AG04450 (cell line): ENCODE measurements around the gene CCDC3. TPM values are rescaled to one million over a fixed set of nuclear protein-coding genes. Genes with fewer than 3 reads are reported as not detected.

Experiments
- CTCF ChIA-PET: fragments of 300-600, 350-600 bp; formaldehyde crosslinking; extraction: SDS; loops from one replicate; lab custom pipeline; 2022; ENCODE audit warnings: antibody characterized with exemption, inconsistent platforms; lab: Charles Lee
- POLR2A ChIA-PET: fragments of 350-600 bp; formaldehyde crosslinking; extraction: SDS; loops from one replicate; lab custom pipeline; 2021; ENCODE audit warnings: antibody characterized with exemption, inconsistent platforms; lab: Yijun Ruan, JAX
- DNase-seq: peaks from one replicate; pipeline ENCODE4 v3.0.0-alpha.2; 2011; ENCODE audit warnings: low read depth, low spot score
- H3K27ac ChIP-seq: one replicate; pipeline ENCODE4 v1.5.1; 2012; ENCODE audit warnings: low read depth, low read length, control low read depth
- H3K27me3 ChIP-seq: one replicate; pipeline ENCODE4 v1.6.0; 2012; ENCODE audit warnings: low read length; ENCODE audit not compliant: control insufficient read depth, insufficient read depth
- H3K4me3 ChIP-seq: 2 replicates; pipeline ENCODE4 v1.5.1; 2011; ENCODE audit warnings: mild to moderate bottlenecking, low read depth, low read length, control low read depth
- H3K9me3 ChIP-seq: 2 replicates; pipeline ENCODE4 v1.5.1; 2012; ENCODE audit warnings: low read length; ENCODE audit not compliant: control insufficient read depth, insufficient read depth
- polyA plus RNA-seq: library from polyadenylated mRNA; depleted of rRNA; stranded (reverse); fragments of >200 nt; gene quantifications from 2 replicates; pipeline ENCODE4 v1.2.3, GENCODE V29; 2011
- TF ChIP-seq, protein P1 (sequence below): IDR thresholded peaks from 2 replicates; pipeline ENCODE4 v1.5.1; 2011; ENCODE audit warnings: low read depth, low read length, control low read depth, inconsistent platforms

The CCDC3 gene
- polyA plus RNA-seq, 1 experiment, result 3.3 TPM

DNA sequence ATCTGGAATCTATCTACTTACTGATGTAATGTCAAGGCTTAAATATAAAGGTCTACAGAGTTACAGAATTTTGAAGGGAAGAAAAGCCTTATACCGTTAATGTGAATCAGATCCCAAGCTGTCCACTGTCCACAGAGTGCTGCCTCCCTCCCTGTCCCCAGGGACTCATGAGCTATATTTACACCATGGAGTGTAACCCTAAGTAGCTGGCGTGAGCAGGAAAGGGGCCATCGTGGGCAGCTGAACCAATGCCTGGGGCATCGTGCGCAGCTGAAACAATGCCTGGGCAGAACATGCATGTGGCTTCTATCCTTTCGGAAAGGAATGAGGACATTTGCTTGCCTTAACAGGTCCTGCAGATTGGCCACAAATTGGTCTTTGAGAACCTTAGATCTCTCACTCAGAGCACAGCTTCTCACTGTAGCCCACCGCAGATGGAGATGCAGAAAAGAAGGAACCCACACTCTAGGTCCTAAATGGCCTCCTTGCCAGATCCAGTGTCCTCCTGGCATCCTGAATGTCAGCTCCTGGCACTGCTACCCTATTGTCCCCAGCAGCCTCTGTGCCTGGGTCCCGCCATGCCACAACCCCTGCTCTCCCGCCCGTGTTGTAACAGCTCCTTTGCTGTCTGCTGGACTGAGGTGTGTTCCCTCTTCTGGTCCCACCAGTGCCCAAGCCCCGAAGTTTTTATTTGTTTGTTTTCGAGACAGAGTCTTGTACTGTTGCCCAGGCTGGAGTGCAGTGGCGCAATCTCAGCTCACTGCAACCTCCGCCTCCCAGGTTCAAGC, 30.3 kb downstream of the CCDC3 start:
- POLR2A ChIA-PET, result no interaction called here
- H3K4me3 ChIP-seq, result no peak overlapping the region
- TF ChIP-seq, protein P1, sequence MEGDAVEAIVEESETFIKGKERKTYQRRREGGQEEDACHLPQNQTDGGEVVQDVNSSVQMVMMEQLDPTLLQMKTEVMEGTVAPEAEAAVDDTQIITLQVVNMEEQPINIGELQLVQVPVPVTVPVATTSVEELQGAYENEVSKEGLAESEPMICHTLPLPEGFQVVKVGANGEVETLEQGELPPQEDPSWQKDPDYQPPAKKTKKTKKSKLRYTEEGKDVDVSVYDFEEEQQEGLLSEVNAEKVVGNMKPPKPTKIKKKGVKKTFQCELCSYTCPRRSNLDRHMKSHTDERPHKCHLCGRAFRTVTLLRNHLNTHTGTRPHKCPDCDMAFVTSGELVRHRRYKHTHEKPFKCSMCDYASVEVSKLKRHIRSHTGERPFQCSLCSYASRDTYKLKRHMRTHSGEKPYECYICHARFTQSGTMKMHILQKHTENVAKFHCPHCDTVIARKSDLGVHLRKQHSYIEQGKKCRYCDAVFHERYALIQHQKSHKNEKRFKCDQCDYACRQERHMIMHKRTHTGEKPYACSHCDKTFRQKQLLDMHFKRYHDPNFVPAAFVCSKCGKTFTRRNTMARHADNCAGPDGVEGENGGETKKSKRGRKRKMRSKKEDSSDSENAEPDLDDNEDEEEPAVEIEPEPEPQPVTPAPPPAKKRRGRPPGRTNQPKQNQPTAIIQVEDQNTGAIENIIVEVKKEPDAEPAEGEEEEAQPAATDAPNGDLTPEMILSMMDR, result no peak
- H3K27ac ChIP-seq, result no peak overlapping the region
- CTCF ChIA-PET, result no interaction called here
- no peak for DNase-seq
- no peaks in the 10 kb centered on the region for H3K27me3 ChIP-seq
- H3K9me3 ChIP-seq, result peaks cover 9% of the 10 kb centered on the region

DNA sequence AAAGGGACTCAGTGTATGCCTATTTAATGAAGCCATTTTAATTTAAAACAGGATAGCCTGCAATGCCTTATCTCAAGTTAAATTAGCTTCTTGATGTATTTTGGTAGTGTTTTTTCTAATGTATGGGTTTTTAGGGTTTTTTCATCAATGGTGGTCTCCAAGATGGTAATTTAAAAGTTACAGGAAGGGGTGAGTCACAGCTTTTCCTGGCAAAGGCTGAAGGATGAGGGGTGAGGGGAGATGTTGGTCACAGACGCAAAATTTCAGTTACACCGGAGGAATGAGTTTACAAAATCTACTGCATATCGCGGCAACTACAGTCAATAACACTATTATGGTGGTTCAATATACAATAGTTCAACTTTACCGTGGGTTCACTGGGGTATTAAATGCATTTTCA, 31.6 kb downstream of the CCDC3 start:
- no peaks in the 10 kb centered on the region for H3K27me3 ChIP-seq
- POLR2A ChIA-PET, result no interaction called here
- no peak for DNase-seq
- no peak overlapping the region for H3K4me3 ChIP-seq
- H3K9me3 ChIP-seq, result peaks cover 9% of the 10 kb centered on the region
- CTCF ChIA-PET, result no interaction called here
- no peak overlapping the region for H3K27ac ChIP-seq
- TF ChIP-seq, protein P1, result no peak

DNA sequence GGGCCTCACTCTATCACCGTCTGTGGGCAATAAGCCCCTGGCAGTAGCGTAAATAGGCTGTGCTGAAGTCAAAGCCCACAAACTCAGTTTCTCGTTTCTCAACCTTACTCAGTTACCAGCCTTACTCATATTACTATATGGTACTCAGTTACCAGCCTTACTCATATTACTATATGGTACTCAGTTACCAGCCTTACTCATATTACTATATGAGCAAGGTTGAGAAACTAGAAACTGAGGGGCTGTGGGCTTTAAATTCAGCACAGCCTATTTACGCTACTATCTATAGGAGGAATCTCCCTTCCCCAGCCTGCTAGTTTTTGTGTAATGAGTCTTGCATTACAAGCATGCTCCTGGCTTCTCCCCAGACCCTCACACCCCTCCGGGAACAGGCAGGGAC, 35.4 kb downstream of the CCDC3 start:
- DNase-seq, result no peak
- H3K27me3 ChIP-seq, result no peaks in the 10 kb centered on the region
- POLR2A ChIA-PET, result no interaction called here
- H3K4me3 ChIP-seq, result no peak overlapping the region
- no peak overlapping the region for H3K27ac ChIP-seq
- TF ChIP-seq, protein P1, result no peak
- H3K9me3 ChIP-seq, result peaks cover 6% of the 10 kb centered on the region
- CTCF ChIA-PET, result no interaction called here

- Histone ChIP-seq H3K4me3 (no peak overlapping the region), H3K27ac (no peak overlapping the region), H3K27me3 (peaks cover 2% of the 10 kb centered on the region), H3K9me3 (peaks cover 6% of the 10 kb centered on the region)
- peak; percentile 37 for DNase-seq
- TF ChIP-seq, protein P1, result no peak
- ChIA-PET CTCF (no interaction called here), POLR2A (no interaction called here)
Observed at GRCh38 chr10:12965571-12965970, 35.9 kb downstream of the CCDC3 start.

DNA sequence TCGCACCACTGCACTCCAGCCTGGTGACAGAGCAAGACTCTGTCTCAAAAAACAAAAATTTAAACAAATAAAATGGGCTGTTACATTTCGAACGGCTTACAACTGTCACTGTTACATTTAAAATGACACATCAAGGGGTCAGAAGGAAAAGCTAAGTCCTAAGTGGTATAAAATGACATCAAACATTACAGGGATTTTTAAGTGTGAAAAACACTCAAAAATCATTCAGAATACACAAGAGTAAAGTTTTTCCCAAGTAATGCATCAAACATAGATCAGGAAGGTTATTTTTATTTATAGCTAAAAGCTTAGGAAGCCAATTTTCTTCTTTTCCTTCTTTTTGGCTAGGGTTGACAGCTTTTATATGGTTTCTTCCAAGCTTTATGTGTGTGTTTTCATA, 39.0 kb downstream of the CCDC3 start:
- DNase-seq, result no peak
- TF ChIP-seq, protein P1, result no peak
- CTCF ChIA-PET, result interaction anchor here (1.0 kb wide), 1 partner anchor 53 kb away, joined by 3 read pairs; no protein-coding TSS in a partner anchor
- H3K27me3 ChIP-seq, result peaks cover 3% of the 10 kb centered on the region
- H3K9me3 ChIP-seq, result peaks cover 3% of the 10 kb centered on the region; the same call in 1 of the 2 replicates
- no peak overlapping the region for H3K27ac ChIP-seq
- POLR2A ChIA-PET, result no interaction called here
- H3K4me3 ChIP-seq, result no peak overlapping the region
